HepG2 (cell line): ENCODE measurements around the gene ATP10A. TPM values are rescaled to one million over a fixed set of nuclear protein-coding genes. Genes with fewer than 3 reads are reported as not detected.

ENCODE experiments used
- ATAC-seq: fragments of 200-7000 bp; cut with Tn5 transposase; 3 replicates; pipeline ENCODE4 v1.9.1; 2020; ENCODE audit warnings: mild to moderate bottlenecking, moderate library complexity
- BruUV-seq: library from RNA; stranded (reverse); fragments of 400-500 nt; replicated peaks from 2 replicates; lab custom pipeline; 2021; lab: Mats Ljungman, UMichigan
- CTCF ChIA-PET: fragments of 300-600 bp; formaldehyde crosslinking; extraction: SDS; loops from one replicate; lab custom pipeline; 2021; ENCODE audit warnings: low total read pairs, inconsistent platforms, low intra/inter-chr PET ratio; lab: Yijun Ruan, JAX
- POLR2A ChIA-PET: fragments of 350-600 bp; sonication (Branson Sonifier 250); formaldehyde crosslinking; loops from one replicate; lab custom pipeline; 2020; ENCODE audit warnings: antibody characterized with exemption, inconsistent platforms; lab: Yijun Ruan, JAX
- DNase-seq: peaks from one replicate; pipeline ENCODE4 v3.0.0-alpha.2; 2015; ENCODE audit warnings: low spot score
- FAIRE-seq: peaks from 3 replicates; lab custom pipeline; 2011; peaks lifted over from hg19 to GRCh38; lab: Jason Lieb, UNC
- H2AFZ ChIP-seq: one replicate; pipeline ENCODE4 v1.6.1; 2011; ENCODE audit warnings: low read length, inconsistent platforms
- H3K27ac ChIP-seq: fragments of 300-600 bp; 3 replicates; pipeline ENCODE4 v1.8.0; 2011; ENCODE audit warnings: mixed run types, mild to moderate bottlenecking, mixed read lengths, low read length, inconsistent platforms; ENCODE audit not compliant: insufficient read depth; ENCODE audit errors: extremely low read length
- H3K27me3 ChIP-seq, 2 experiments: fragments of 200-600 bp in 1 of 2; 2 replicates in 1 of 2; 3 replicates in 1 of 2; pipeline versions ENCODE4 v1.6.0 to v1.8.0; 2011; ENCODE audit warnings: low read length in 2 of 2, mild to moderate bottlenecking in 2 of 2, moderate library complexity in 2 of 2, inconsistent platforms in 1 of 2; ENCODE audit not compliant: insufficient read depth in 2 of 2, control insufficient read depth in 1 of 2
- H3K36me3 ChIP-seq, 2 experiments: fragments of 200-600 bp in 1 of 2; replicated peaks in 1 of 2; 2 replicates in 1 of 2; 3 replicates in 1 of 2; pipeline versions ENCODE4 v1.5.1 to v1.8.0; 2011; ENCODE audit warnings: low read length in 2 of 2, inconsistent platforms in 1 of 2; ENCODE audit not compliant: insufficient read depth in 2 of 2, control insufficient read depth in 1 of 2
- H3K4me1 ChIP-seq: 2 replicates; pipeline ENCODE4 v1.5.1; 2012; ENCODE audit warnings: low read length, inconsistent platforms; ENCODE audit not compliant: insufficient read depth
- H3K4me2 ChIP-seq: 2 replicates; pipeline ENCODE4 v1.6.0; 2011; ENCODE audit warnings: low read depth, low read length, inconsistent platforms
- H3K4me3 ChIP-seq, 3 experiments: fragments of 200-600 bp in 1 of 3; sonication (generic), shearing (Covaris generic) in 1 of 3; replicated peaks in 1 of 3; 2 replicates each; pipeline ENCODE4 v1.5.1; 2011 to 2016; ENCODE audit warnings: low read length in 3 of 3, inconsistent platforms in 2 of 3, low read depth in 2 of 3, mild to moderate bottlenecking in 2 of 3, control low read depth in 1 of 3, mixed read lengths in 1 of 3; ENCODE audit not compliant: insufficient read depth in 1 of 3
- H3K79me2 ChIP-seq: one replicate; pipeline ENCODE4 v1.6.1; 2011; ENCODE audit warnings: low read length, inconsistent platforms; ENCODE audit not compliant: insufficient read depth
- H3K9ac ChIP-seq: 2 replicates; pipeline ENCODE4 v1.6.0; 2011; ENCODE audit warnings: mild to moderate bottlenecking, low read depth, low read length, inconsistent platforms; ENCODE audit not compliant: insufficient read depth
- H3K9me3 ChIP-seq: 2 replicates; pipeline ENCODE4 v1.5.1; 2012; ENCODE audit warnings: mild to moderate bottlenecking, low read length
- H4K20me1 ChIP-seq: 2 replicates; pipeline ENCODE4 v1.6.0; 2011; ENCODE audit warnings: inconsistent platforms, mild to moderate bottlenecking, low read length, moderate library complexity; ENCODE audit not compliant: insufficient read depth
- ATF7 ChIP-seq, 2 experiments: fragments of 450-650 bp in 1 of 2; sonication (generic) in 1 of 2; formaldehyde crosslinking in 1 of 2; IDR thresholded peaks; 2 replicates each; pipeline versions ENCODE4 v1.4.0 to v1.6.1; 2016 to 2020; ENCODE audit warnings: antibody characterized with exemption in 1 of 2, mild to moderate bottlenecking in 1 of 2, missing genetic modification reagents in 1 of 2
- CBX5 ChIP-seq: sonication (generic); formaldehyde crosslinking; IDR thresholded peaks from 2 replicates; pipeline ENCODE4 v1.4.0; 2020; ENCODE audit warnings: missing genetic modification reagents, borderline replicate concordance
- GABPB1 ChIP-seq: IDR thresholded peaks from 2 replicates; pipeline ENCODE4 v1.6.1; 2016; ENCODE audit warnings: mild to moderate bottlenecking, missing genetic modification reagents, moderate library complexity, missing compliant biosample characterization
- PAWR ChIP-seq: sonication (generic); formaldehyde crosslinking; IDR thresholded peaks from 2 replicates; pipeline ENCODE4 v1.4.0; 2020; ENCODE audit warnings: missing genetic modification reagents, mild to moderate bottlenecking, borderline replicate concordance
- SMAD1 ChIP-seq: sonication (generic); formaldehyde crosslinking; IDR thresholded peaks from 2 replicates; pipeline ENCODE4 v1.4.0; 2020; ENCODE audit warnings: missing genetic modification reagents, low read depth, mild to moderate bottlenecking, borderline replicate concordance
- STAG1 ChIP-seq: sonication (generic); formaldehyde crosslinking; IDR thresholded peaks from 2 replicates; pipeline ENCODE4 v1.4.0; 2020; ENCODE audit warnings: missing genetic modification reagents
- WGBS: methylation state at CpG from one replicate; pipeline ENCODE4 v1.1.6; 2017; ENCODE audit warnings: low lambda C conversion rate; 5-methylcytosine and 5-hydroxymethylcytosine counted together
- in situ Hi-C: cut with HindIII; loops from 2 replicates; pipeline ENCODE4 v1.10.0; 2017; ENCODE audit warnings: low pct_unique_long_range_greater_than_20kb; ENCODE audit not compliant: extremely low pct_ligation_motif_present
- intact Hi-C: fragments of 100-400 bp; cut with micrococcal nuclease; formaldehyde crosslinking; loops from one replicate; pipeline ENCODE4 v1.10.0; 2022; ENCODE audit not compliant: unreplicated experiment
- polyA plus RNA-seq, 8 experiments: library from polyadenylated mRNA; depleted of rRNA in 3 of 8; stranded (reverse) in 7 of 8; unstranded in 1 of 8; fragments of >200 nt; fragmentation: Illumina TruSeq in 4 of 8; extraction: Trizol in 4 of 8; gene quantifications; 2 replicates each; pipeline versions ENCODE4 v1.2.1 to v1.2.3, GENCODE V29; 2011 to 2016; ENCODE audit warnings: low read depth in 4 of 8, missing spikeins in 1 of 8, mixed read lengths in 1 of 8; ENCODE audit not compliant: insufficient read depth in 1 of 8
- total RNA-seq, 5 experiments: library from RNA; depleted of rRNA; stranded (reverse); fragments of >200 nt; fragmentation: Illumina TruSeq; extraction: Trizol; gene quantifications; 2 replicates each; pipeline ENCODE4 v1.2.3, GENCODE V29; 2016; ENCODE audit warnings: low read depth in 1 of 5
- TF ChIP-seq, protein P1 (sequence below): fragments of 450-650 bp; IDR thresholded peaks from 2 replicates; pipeline ENCODE4 v1.6.1; 2016
- TF ChIP-seq, protein P2 (sequence below): IDR thresholded peaks from 2 replicates; pipeline ENCODE4 v1.6.1; 2016; ENCODE audit warnings: missing compliant biosample characterization, missing genetic modification reagents, borderline replicate concordance
- TF ChIP-seq, protein P3 (sequence below): sonication (generic); formaldehyde crosslinking; IDR thresholded peaks from 2 replicates; pipeline ENCODE4 v1.5.1; 2020; ENCODE audit warnings: missing genetic modification reagents, mild to moderate bottlenecking, borderline replicate concordance
- TF ChIP-seq, protein P4 (sequence below): sonication (generic); formaldehyde crosslinking; IDR thresholded peaks from 2 replicates; pipeline ENCODE4 v1.5.0; 2020; ENCODE audit warnings: mild to moderate bottlenecking, missing genetic modification reagents, moderate library complexity
- TF ChIP-seq, protein P5 (sequence below): fragments of 450-650 bp; IDR thresholded peaks from 2 replicates; pipeline ENCODE4 v1.6.1; 2017; ENCODE audit warnings: mild to moderate bottlenecking
- TF ChIP-seq, protein P6 (sequence below): sonication (generic); formaldehyde crosslinking; IDR thresholded peaks from 2 replicates; pipeline ENCODE4 v1.4.0; 2020; ENCODE audit warnings: low read depth, missing genetic modification reagents

ATP10A gene
- total and polyA plus RNA-seq, 2 of the 13 experiments (the other 11 are each of a cell fraction or from before 2014, with no cell fraction given) = 0.58 to 4.2 TPM

GRCh38 chr15:25739687-25740121, 123.4 kb downstream of the ATP10A start:
- Histone ChIP-seq H3K4me1 (no peaks in the 10 kb centered on the region), H3K79me2 (no peaks in the 10 kb centered on the region), H3K27ac (no peak overlapping the region), H3K9ac (no peak overlapping the region), H4K20me1 (no peaks in the 10 kb centered on the region), H3K4me2 (no peak overlapping the region), H3K4me3 (no peak overlapping the region), H3K9me3 (no peaks in the 10 kb centered on the region), H3K36me3 (no peaks in the 10 kb centered on the region), H2AFZ (no peak overlapping the region), H3K27me3 (no peaks in the 10 kb centered on the region; a peak in 1 of 5 replicates)
- CTCF ChIA-PET = no interaction called here
- POLR2A ChIA-PET = no interaction called here
- in situ Hi-C loops (no loop called here), intact Hi-C loops (no loop called here)
- BruUV-seq = no TSS peak
- DNase-seq (no peak), ATAC-seq (peak; percentile 65), FAIRE-seq (no peak)
- WGBS = 55% methylated on average over 4 of the region's 7 CpGs
- TF ChIP-seq SMAD1 (no peak), CBX5 (CRISPR knock-in tag) (no peak), GABPB1 (CRISPR knock-in tag) (no peak), STAG1 (CRISPR knock-in tag) (peak; percentile 56), PAWR (no peak), ATF7 (IDR thresholded peaks at IDR 0.05) (no peak), ATF7 (CRISPR knock-in tag; IDR thresholded peaks at IDR 0.05) (no peak)
- TF ChIP-seq, protein P1, sequence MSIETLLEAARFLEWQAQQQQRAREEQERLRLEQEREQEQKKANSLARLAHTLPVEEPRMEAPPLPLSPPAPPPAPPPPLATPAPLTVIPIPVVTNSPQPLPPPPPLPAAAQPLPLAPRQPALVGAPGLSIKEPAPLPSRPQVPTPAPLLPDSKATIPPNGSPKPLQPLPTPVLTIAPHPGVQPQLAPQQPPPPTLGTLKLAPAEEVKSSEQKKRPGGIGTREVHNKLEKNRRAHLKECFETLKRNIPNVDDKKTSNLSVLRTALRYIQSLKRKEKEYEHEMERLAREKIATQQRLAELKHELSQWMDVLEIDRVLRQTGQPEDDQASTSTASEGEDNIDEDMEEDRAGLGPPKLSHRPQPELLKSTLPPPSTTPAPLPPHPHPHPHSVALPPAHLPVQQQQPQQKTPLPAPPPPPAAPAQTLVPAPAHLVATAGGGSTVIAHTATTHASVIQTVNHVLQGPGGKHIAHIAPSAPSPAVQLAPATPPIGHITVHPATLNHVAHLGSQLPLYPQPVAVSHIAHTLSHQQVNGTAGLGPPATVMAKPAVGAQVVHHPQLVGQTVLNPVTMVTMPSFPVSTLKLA = no peak
- TF ChIP-seq, protein P2, sequence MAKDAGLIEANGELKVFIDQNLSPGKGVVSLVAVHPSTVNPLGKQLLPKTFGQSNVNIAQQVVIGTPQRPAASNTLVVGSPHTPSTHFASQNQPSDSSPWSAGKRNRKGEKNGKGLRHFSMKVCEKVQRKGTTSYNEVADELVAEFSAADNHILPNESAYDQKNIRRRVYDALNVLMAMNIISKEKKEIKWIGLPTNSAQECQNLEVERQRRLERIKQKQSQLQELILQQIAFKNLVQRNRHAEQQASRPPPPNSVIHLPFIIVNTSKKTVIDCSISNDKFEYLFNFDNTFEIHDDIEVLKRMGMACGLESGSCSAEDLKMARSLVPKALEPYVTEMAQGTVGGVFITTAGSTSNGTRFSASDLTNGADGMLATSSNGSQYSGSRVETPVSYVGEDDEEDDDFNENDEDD (CRISPR knock-in tag) = no peak
- TF ChIP-seq, protein P3, sequence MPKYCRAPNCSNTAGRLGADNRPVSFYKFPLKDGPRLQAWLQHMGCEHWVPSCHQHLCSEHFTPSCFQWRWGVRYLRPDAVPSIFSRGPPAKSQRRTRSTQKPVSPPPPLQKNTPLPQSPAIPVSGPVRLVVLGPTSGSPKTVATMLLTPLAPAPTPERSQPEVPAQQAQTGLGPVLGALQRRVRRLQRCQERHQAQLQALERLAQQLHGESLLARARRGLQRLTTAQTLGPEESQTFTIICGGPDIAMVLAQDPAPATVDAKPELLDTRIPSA (CRISPR knock-in tag) = no peak
- TF ChIP-seq, protein P4, sequence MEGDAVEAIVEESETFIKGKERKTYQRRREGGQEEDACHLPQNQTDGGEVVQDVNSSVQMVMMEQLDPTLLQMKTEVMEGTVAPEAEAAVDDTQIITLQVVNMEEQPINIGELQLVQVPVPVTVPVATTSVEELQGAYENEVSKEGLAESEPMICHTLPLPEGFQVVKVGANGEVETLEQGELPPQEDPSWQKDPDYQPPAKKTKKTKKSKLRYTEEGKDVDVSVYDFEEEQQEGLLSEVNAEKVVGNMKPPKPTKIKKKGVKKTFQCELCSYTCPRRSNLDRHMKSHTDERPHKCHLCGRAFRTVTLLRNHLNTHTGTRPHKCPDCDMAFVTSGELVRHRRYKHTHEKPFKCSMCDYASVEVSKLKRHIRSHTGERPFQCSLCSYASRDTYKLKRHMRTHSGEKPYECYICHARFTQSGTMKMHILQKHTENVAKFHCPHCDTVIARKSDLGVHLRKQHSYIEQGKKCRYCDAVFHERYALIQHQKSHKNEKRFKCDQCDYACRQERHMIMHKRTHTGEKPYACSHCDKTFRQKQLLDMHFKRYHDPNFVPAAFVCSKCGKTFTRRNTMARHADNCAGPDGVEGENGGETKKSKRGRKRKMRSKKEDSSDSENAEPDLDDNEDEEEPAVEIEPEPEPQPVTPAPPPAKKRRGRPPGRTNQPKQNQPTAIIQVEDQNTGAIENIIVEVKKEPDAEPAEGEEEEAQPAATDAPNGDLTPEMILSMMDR (CRISPR knock-in tag) = peak; percentile 40
- TF ChIP-seq, protein P5, sequence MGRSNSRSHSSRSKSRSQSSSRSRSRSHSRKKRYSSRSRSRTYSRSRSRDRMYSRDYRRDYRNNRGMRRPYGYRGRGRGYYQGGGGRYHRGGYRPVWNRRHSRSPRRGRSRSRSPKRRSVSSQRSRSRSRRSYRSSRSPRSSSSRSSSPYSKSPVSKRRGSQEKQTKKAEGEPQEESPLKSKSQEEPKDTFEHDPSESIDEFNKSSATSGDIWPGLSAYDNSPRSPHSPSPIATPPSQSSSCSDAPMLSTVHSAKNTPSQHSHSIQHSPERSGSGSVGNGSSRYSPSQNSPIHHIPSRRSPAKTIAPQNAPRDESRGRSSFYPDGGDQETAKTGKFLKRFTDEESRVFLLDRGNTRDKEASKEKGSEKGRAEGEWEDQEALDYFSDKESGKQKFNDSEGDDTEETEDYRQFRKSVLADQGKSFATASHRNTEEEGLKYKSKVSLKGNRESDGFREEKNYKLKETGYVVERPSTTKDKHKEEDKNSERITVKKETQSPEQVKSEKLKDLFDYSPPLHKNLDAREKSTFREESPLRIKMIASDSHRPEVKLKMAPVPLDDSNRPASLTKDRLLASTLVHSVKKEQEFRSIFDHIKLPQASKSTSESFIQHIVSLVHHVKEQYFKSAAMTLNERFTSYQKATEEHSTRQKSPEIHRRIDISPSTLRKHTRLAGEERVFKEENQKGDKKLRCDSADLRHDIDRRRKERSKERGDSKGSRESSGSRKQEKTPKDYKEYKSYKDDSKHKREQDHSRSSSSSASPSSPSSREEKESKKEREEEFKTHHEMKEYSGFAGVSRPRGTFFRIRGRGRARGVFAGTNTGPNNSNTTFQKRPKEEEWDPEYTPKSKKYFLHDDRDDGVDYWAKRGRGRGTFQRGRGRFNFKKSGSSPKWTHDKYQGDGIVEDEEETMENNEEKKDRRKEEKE = no peak
- TF ChIP-seq, protein P6, sequence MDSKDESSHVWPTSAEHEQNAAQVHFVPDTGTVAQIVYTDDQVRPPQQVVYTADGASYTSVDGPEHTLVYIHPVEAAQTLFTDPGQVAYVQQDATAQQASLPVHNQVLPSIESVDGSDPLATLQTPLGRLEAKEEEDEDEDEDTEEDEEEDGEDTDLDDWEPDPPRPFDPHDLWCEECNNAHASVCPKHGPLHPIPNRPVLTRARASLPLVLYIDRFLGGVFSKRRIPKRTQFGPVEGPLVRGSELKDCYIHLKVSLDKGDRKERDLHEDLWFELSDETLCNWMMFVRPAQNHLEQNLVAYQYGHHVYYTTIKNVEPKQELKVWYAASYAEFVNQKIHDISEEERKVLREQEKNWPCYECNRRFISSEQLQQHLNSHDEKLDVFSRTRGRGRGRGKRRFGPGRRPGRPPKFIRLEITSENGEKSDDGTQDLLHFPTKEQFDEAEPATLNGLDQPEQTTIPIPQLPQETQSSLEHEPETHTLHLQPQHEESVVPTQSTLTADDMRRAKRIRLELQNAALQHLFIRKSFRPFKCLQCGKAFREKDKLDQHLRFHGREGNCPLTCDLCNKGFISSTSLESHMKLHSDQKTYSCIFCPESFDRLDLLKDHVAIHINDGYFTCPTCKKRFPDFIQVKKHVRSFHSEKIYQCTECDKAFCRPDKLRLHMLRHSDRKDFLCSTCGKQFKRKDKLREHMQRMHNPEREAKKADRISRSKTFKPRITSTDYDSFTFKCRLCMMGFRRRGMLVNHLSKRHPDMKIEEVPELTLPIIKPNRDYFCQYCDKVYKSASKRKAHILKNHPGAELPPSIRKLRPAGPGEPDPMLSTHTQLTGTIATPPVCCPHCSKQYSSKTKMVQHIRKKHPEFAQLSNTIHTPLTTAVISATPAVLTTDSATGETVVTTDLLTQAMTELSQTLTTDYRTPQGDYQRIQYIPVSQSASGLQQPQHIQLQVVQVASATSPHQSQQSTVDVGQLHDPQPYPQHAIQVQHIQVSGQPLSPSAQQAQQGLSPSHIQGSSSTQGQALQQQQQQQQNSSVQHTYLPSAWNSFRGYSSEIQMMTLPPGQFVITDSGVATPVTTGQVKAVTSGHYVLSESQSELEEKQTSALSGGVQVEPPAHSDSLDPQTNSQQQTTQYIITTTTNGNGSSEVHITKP (CRISPR knock-in tag) = no peak
